Subcutaneous abdominal adipose tissue (tissue), 5 donors: ENCODE measurements around the gene LDLRAD1.
"Not testable (repeated sequence)": the region's sequence is repeated elsewhere in the genome, so short reads cannot be mapped to it uniquely, and the experiment has no call there.

Source experiments
- H3K27ac ChIP-seq: one replicate; pipeline ENCODE4 v1.7.0; 2013; ENCODE audit warnings: low read depth, mild to moderate bottlenecking, inconsistent platforms, low read length, moderate library complexity
- H3K27me3 ChIP-seq, 5 donors: one replicate each; pipeline ENCODE4 v1.7.0; 2013; ENCODE audit warnings: low read length in 5 of 5, inconsistent platforms in 1 of 5; ENCODE audit not compliant: control insufficient read depth in 5 of 5, insufficient read depth in 4 of 5
- H3K36me3 ChIP-seq, 5 donors: one replicate each; pipeline ENCODE4 v1.7.0; 2013; ENCODE audit warnings: low read length in 5 of 5; ENCODE audit not compliant: control insufficient read depth in 5 of 5, insufficient read depth in 5 of 5
- H3K4me1 ChIP-seq, 5 donors: one replicate each; pipeline ENCODE4 v1.7.0; 2013; ENCODE audit warnings: low read length in 5 of 5, mild to moderate bottlenecking in 3 of 5, moderate library complexity in 1 of 5; ENCODE audit not compliant: control insufficient read depth in 5 of 5, insufficient read depth in 5 of 5
- H3K4me3 ChIP-seq, 5 donors: one replicate each; pipeline ENCODE4 v1.7.0; 2013; ENCODE audit warnings: low read length in 5 of 5, low read depth in 1 of 5
- H3K9ac ChIP-seq, 5 donors: one replicate each; pipeline ENCODE4 v1.7.0; 2013; ENCODE audit warnings: low read length in 5 of 5, mild to moderate bottlenecking in 4 of 5, moderate library complexity in 3 of 5
- H3K9me3 ChIP-seq, 5 donors: one replicate each; pipeline ENCODE4 v1.7.0; 2013; ENCODE audit warnings: low read length in 5 of 5; ENCODE audit not compliant: control insufficient read depth in 5 of 5
- donor health status: healthy.
- donor health status: healthy.
- donor health status: healthy.
- donor health status: healthy.
- donor health status: healthy.

LDLRAD1 gene

DNA sequence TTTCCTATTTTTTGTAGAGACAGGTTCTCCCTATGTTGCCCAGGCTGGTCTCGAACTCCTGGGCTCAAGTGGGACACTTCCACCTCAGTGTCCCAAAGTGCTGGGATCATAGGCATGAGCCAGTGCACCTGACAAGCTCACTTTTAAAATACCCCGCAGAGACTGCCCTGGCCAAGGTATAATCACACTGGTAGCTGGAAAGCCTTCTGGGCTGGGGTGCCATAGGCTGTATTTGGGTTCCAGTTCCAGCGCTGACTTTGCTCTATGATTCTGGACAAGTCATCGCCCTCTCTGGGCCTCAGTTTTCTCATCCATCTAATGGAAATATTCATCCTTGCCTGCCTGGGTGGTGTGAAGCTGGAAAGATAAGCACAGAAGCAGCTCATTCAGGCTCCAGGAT, 10.4 kb downstream of the LDLRAD1 start:
- Histone ChIP-seq H3K36me3 (no peaks in the 10 kb centered on the region), H3K27ac (no peak overlapping the region), H3K9ac (no peak overlapping the region), H3K4me3 (no peak overlapping the region), H3K27me3 (peaks cover 3 to 13% (median 6%) of the 10 kb centered on the region in 5 donors), H3K4me1 (no peaks in the 10 kb centered on the region), H3K9me3 (no peaks in the 10 kb centered on the region)

DNA sequence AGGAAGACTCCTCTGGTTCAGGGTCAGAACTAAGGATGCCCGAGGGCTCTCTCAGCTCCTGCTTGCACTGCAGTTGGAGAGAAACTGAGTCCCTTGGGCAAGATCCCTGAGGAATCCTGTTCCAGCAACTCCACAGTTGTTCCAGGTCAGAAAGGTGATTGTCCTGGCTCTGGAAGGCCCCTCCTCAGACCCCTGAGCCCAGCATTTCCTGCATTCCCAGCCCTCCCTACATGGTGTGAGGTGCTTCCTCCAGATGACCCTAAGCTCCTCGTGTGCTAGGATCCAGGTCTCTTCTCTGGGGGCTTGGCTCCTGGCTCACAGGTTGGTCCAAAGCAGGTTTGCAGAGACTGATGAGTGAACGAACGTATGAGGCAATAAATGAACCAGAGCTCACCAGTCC, 11.5 kb downstream of the LDLRAD1 start:
- no peak overlapping the region for H3K27ac ChIP-seq
- H3K27me3 ChIP-seq, result peaks cover 0 to 8% (median 5%) of the 10 kb centered on the region in 5 donors
- H3K9me3 ChIP-seq, result no peaks in the 10 kb centered on the region
- H3K9ac ChIP-seq, result no peak overlapping the region
- H3K4me1 ChIP-seq, result no peaks in the 10 kb centered on the region
- H3K36me3 ChIP-seq, result no peaks in the 10 kb centered on the region
- no peak overlapping the region for H3K4me3 ChIP-seq

DNA sequence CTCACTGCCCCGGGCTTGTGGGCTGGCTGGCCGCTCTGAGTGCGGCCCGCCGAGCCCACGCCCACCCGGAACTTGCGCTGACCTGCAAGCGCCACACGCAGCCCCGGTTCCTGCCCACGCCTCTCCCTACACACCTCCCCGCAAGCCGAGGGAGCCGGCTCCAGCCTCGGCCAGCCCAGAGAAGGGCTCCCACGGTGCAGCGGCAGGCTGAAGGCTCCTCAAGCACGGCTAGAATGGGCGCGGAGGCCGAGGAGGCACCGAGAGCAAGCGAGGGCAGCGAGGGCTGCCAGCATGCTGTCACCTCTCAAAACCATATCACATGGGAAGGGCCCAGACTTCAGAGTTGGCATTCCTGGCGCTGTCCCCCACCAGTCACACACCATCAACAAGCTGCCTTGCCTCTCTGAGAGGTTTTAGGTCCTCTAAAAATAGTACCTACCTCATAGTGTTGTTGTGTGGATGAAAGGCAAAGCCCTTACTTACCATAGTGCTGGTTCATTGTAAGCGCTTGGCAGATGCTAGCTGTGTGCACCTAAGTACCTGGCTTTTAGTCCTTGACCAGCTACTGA, 13.4 kb downstream of the LDLRAD1 start:
- Histone ChIP-seq H3K4me3 (no peak overlapping the region), H3K27me3 (peaks cover 0 to 6% (median 5%) of the 10 kb centered on the region in 5 donors), H3K36me3 (no peaks in the 10 kb centered on the region), H3K9me3 (no peaks in the 10 kb centered on the region), H3K27ac (no peak overlapping the region), H3K9ac (no peak overlapping the region), H3K4me1 (no peaks in the 10 kb centered on the region)

DNA sequence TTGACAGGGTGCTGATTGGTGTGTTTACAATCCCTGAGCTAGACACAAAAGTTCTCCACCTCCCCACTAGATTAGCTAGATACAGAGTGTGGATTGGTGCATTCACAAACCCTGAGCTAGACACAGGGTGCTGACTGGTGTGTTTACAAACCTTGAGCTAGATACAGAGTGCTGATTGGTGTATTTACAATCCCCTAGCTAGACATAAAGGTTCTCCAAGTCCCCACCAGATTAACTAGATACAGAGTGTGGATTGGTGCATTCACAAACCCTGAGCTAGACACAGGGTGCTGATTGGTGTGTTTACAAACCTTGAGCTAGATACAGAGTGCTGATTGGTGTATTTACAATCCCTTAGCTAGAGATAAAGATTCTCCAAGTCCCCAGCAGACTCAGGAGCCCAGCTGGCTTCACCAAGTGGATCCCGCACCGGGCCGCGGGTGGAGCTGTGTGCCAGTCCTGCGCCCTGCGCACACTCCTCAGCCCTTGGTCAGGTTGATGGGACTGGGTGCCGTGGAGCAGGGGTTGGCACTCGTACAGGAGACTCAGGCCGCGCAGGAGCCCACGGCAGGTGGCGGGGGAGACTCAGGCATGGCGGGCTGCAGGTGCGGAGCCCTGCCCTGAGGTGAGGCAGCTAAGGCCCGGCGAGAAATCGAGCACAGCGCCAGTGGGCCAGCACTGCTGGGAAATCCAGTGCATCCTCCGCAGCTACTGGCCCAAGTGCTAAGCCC, 14.1 kb downstream of the LDLRAD1 start:
- H3K27me3 ChIP-seq, H3K9ac ChIP-seq, H3K36me3 ChIP-seq, H3K9me3 ChIP-seq, H3K4me3 ChIP-seq, H3K27ac ChIP-seq, H3K4me1 ChIP-seq: not testable (repeated sequence)

DNA sequence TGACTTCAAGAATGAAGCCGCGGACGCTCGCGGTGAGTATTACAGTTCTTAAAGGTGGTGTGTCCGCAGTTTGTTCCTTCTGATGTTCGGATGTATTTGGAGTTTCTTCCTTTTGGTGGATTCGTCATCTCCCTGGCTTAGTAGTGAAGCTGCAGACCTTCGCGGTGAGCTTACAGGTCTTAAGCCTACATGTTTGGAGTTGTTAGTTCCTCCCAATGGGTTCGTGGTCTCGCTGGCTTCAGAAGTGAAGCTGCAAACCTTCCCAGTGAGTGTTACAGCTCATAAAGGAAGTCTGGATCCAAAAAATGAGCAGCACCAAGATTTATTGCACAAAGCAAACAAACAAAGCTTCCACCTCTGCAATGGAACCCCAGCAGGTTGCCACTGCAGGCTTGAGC, 14.7 kb downstream of the LDLRAD1 start:
- Histone ChIP-seq H3K4me3 (no peak overlapping the region), H3K9me3 (no peaks in the 10 kb centered on the region), H3K4me1 (no peaks in the 10 kb centered on the region), H3K27ac (no peak overlapping the region), H3K9ac (no peak overlapping the region), H3K36me3 (no peaks in the 10 kb centered on the region), H3K27me3 (peaks cover 0 to 6% (median 0%) of the 10 kb centered on the region in 5 donors)

DNA sequence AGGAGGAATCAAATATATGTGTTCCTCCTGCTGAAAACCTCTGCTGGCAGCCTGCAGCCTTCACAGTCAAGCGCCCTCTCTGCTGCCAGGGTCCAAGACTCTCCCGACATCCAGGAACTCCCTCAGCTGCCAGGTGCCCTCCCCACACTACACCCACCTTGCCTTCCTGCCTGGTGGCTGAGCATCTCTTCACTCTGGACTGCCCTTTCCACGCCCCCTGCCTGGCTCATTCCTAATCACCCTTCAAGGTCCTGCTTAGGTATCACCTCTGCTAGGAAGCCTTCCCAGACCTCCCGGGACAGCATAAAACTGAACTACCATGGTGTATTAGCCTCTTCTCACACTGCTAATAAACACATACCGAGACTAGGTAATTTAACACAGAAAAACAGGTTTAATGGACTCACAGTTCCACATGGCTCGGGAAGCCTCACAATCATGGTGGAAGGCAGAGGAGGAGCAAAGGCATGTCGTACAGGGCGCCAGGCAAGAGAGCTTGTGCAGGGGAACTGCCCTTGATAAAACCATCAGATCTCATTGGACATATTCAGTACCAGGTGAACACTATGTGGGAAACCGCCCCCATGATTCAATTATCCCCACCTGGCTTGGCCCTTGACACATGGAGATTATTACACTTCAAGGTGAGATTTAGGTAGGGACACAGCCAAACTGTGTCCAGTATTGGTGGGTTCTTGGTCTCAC, 15.3 kb downstream of the LDLRAD1 start:
- H3K9me3 ChIP-seq, result no peaks in the 10 kb centered on the region
- peaks cover 0 to 6% (median 0%) of the 10 kb centered on the region in 5 donors for H3K27me3 ChIP-seq
- H3K4me1 ChIP-seq, result no peaks in the 10 kb centered on the region
- H3K9ac ChIP-seq, result no peak overlapping the region
- no peak overlapping the region for H3K27ac ChIP-seq
- no peak overlapping the region for H3K4me3 ChIP-seq
- no peaks in the 10 kb centered on the region for H3K36me3 ChIP-seq

DNA sequence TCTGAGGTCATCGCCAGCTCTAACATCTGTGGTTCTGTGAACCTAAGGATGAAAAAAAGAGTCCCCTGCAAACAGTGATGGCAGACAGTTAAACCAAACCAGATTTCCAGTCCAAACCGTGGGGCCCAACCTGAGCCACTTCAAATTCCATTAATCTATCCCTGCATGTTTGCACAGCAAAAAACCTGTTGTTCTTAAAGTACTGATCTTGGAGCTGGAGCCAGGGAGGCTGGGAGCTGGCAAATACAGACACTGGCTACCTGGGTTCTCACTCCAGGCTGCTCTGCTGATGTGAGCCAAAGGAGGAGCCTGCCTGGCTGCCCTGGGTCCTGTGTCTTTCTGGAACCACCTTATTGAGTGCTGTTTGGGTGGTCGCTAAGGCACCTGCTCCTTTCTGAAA, 16.4 kb downstream of the LDLRAD1 start:
- Histone ChIP-seq H3K27me3 (peaks cover 0 to 6% (median 0%) of the 10 kb centered on the region in 5 donors), H3K9me3 (no peaks in the 10 kb centered on the region), H3K36me3 (no peaks in the 10 kb centered on the region), H3K27ac (no peak overlapping the region), H3K4me1 (no peaks in the 10 kb centered on the region), H3K4me3 (no peak overlapping the region), H3K9ac (no peak overlapping the region)

DNA sequence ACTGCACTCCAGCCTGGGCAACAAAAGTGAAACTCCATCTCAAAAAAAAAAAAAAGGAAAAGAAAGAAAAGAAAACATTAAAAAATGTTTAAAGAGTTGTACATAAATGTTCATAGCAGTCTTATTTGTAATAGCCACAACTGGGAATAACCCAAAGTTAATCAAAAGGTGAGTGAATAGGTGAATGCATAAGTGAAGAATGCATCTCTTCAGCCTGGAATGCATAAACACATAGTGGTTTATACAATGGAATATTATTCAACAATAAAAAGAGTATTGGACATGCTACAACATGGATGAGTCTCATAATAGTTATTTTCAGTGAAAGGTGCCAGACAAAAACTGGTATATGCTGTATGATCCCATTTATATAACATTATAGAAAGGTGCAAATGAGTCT, 18.1 kb downstream of the LDLRAD1 start:
- no peaks in the 10 kb centered on the region for H3K4me1 ChIP-seq
- H3K9me3 ChIP-seq, result no peaks in the 10 kb centered on the region
- peaks cover 0 to 6% (median 0%) of the 10 kb centered on the region in 5 donors for H3K27me3 ChIP-seq

DNA sequence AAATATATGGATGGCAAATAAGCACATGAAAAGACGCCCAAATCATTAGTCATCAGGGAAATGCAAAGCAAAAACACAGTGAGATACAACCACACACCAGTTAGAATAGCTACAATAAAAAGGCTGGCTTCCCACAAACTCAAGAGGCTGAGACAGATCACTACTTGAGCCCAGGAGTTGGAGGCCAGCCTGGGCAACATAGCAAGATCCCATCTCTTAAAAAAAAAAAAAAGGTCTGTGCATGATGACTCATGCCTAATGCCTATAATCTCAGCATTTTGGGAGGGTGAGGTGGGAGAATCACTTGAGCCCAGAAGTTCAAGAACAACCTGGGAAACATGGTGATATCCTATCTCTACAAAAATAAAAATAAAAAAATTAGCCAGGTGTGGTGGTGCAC, 19.8 kb downstream of the LDLRAD1 start:
- Histone ChIP-seq H3K9me3 (no peaks in the 10 kb centered on the region), H3K27me3 (peaks cover 0 to 6% (median 0%) of the 10 kb centered on the region in 5 donors), H3K9ac (no peak overlapping the region), H3K36me3 (no peaks in the 10 kb centered on the region), H3K4me1 (no peaks in the 10 kb centered on the region), H3K4me3 (no peak overlapping the region), H3K27ac (no peak overlapping the region)

More for the DNA sequence above, 18.1 kb downstream of the LDLRAD1 start:
- no peak overlapping the region for H3K9ac ChIP-seq
- H3K27ac ChIP-seq, result no peak overlapping the region
- no peaks in the 10 kb centered on the region for H3K36me3 ChIP-seq
- no peak overlapping the region for H3K4me3 ChIP-seq

DNA sequence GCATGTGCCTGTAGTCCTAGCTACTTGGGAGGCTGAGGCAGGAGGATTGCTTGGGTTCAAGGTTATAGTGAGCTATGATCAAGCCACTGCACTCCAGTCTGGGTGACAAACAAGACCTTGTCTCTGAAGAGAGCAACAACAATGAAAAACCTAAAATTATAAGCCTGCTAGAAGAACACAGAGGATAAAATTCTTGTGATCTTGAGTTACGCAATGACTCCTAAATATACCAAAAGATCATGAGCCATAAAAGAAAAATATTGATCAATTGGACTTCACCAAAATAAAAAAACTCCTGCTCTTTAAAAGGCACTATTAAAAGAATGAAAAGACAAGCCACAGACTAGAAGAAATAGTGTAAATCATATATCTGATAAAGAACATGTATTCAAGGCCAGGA, 22.3 kb downstream of the LDLRAD1 start:
- H3K36me3 ChIP-seq, result no peaks in the 10 kb centered on the region
- no peaks in the 10 kb centered on the region for H3K9me3 ChIP-seq
- no peak overlapping the region for H3K9ac ChIP-seq
- H3K27me3 ChIP-seq, result no peaks in the 10 kb centered on the region
- H3K4me3 ChIP-seq, result no peak overlapping the region
- no peak overlapping the region for H3K27ac ChIP-seq
- no peaks in the 10 kb centered on the region for H3K4me1 ChIP-seq
